GM13976 (cell line): ENCODE results near the gene SLC35E3.
"Not testable (repeated sequence)": the region's sequence is repeated elsewhere in the genome, so short reads cannot be mapped to it uniquely, and the experiment has no call there.

Experiments
- DNase-seq: peaks from one replicate; pipeline ENCODE4 v3.0.0; 2012; ENCODE audit warnings: low spot score
- in situ Hi-C: fragments of 300-500 bp; cut with MboI; formaldehyde crosslinking; loops from one replicate; pipeline ENCODE4 v1.12.0; 2022; ENCODE audit warnings: low sequenced_read_pairs, mixed read lengths, inconsistent platforms; ENCODE audit not compliant: unreplicated experiment
- TF ChIP-seq, protein P1 (sequence below): IDR thresholded peaks from 2 replicates; pipeline ENCODE4 v1.5.1; 2012; ENCODE audit warnings: borderline replicate concordance, mild to moderate bottlenecking; ENCODE audit not compliant: insufficient read depth; ENCODE audit errors: extremely low read depth, missing control alignments, control extremely low read depth

Gene SLC35E3

DNA sequence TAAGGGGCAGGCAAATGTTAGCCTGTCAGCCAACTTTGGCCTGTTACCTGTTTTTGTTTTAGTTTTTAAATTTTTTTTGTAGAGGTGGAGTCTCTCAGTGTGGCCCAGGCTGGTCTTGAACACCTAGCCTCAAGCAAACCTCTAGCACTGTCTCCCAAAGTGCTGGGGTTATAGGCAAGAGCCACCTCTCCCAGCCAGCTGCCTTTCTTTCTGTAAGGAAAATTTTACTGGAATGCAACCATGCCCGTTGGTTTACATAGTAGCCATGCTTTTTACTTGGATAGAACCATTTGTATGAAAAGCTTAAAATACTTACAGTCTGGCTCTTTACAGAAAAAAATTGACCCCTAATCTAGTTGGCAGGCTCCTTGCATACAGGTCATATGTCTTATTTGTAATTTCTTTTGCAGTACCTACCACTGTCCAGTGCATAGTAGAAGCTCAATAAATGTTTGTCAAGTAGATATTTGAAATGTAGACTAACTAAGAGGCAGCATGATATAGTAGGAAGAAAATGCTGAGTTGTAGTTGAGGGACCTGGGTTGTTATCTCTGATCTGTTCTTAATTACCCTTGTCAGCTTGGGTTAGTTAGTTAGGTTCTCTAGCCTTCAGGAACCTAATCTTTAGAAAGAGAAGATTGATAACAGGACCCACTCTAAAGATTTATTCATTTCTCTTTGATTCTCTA lies 66.7 kb downstream of the SLC35E3 start:
- DNase-seq: no peak
- in situ Hi-C loops: no loop called here
- TF ChIP-seq, protein P1, sequence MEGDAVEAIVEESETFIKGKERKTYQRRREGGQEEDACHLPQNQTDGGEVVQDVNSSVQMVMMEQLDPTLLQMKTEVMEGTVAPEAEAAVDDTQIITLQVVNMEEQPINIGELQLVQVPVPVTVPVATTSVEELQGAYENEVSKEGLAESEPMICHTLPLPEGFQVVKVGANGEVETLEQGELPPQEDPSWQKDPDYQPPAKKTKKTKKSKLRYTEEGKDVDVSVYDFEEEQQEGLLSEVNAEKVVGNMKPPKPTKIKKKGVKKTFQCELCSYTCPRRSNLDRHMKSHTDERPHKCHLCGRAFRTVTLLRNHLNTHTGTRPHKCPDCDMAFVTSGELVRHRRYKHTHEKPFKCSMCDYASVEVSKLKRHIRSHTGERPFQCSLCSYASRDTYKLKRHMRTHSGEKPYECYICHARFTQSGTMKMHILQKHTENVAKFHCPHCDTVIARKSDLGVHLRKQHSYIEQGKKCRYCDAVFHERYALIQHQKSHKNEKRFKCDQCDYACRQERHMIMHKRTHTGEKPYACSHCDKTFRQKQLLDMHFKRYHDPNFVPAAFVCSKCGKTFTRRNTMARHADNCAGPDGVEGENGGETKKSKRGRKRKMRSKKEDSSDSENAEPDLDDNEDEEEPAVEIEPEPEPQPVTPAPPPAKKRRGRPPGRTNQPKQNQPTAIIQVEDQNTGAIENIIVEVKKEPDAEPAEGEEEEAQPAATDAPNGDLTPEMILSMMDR: no peak

DNA sequence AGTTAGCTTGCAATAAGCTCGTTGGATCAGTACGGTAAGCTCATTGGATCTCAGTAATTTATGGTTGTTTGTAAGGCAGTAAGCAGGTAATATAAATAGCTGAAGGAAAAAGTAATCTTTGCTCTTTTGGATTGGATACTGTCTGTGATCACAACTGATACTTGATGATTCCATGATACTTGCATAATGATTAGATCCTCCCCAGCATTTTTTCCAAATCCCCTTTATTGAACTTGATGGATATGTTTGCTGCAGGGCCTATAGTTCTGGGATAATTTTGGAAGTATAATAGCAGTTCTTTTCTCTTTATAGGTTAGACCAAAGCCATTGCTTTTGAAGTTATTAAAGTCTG lies 67.2 kb downstream of the SLC35E3 start:
- in situ Hi-C loops: no loop called here

DNA sequence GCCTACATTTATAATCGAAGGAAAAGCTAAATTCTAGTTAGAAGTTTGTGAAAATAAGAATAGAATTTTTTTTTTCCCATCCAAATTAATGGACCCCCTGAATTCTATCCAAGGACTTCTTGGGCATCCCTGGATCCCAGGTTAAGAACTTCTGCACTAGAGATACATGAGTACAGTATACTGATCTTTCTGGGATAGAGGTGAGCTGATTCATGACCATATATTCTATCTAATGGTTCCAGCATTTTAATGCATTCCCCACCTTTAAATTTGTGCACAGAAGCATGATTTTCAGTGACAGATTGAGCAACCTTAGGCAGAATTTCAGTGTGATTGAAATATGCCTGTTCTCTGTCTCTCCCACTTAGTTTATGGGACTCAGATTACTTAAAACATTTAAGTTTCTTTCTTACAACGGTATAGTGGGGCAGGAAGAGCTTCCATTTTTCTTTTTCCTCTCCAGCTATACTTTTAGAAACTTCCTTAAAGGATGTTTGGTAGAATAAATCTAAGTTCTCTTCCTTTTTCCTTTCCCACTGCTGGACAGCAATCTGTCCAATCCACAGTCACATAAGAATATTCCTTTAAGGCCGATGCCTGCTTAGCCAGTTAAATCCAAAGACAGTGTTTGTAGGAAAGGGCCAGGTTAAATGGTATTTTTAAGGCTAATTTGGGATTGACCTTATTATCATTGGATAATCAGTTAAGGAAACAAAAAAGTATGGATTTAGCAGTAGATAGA lies 68.7 kb downstream of the SLC35E3 start:
- DNase-seq: no peak
- in situ Hi-C loops: no loop called here
- TF ChIP-seq, protein P1: no peak

More for the DNA sequence above, 67.2 kb downstream of the SLC35E3 start:
- no peak for DNase-seq
- TF ChIP-seq, protein P1: no peak

DNA sequence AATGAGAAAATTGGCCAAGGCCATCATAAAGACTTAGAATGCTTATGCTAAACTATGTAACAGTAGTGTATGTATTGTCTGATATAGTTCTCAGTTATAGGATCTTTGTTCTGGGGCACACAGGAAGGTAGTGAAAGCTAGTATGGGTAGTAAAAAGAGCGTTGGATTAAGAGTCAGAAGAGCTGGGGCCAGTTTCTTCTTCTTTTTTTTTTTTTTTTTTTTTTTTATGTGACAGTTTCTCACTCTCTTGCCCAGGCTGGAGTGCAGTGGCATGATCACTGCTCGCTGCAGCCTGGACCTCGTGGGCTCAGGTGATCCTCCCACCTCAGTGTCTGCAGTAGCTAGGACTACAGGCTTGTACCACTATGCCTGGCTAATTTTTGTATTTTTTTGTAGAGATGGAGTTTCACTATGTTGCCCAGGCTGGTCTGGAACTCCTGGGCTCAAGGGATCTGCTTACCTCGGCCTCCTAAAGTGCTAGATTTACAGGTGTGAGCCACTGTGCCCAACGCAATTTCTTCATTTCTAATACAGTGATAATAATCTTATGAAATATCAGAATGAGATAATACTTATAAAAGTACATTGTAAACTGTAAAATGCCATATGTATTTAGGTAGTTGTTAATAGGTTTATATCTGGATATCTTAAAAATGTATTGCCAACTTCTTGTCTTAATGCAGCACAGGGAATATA lies 69.4 kb downstream of the SLC35E3 start:
- no peak for DNase-seq
- in situ Hi-C loops: no loop called here
- TF ChIP-seq, protein P1: no peak

DNA sequence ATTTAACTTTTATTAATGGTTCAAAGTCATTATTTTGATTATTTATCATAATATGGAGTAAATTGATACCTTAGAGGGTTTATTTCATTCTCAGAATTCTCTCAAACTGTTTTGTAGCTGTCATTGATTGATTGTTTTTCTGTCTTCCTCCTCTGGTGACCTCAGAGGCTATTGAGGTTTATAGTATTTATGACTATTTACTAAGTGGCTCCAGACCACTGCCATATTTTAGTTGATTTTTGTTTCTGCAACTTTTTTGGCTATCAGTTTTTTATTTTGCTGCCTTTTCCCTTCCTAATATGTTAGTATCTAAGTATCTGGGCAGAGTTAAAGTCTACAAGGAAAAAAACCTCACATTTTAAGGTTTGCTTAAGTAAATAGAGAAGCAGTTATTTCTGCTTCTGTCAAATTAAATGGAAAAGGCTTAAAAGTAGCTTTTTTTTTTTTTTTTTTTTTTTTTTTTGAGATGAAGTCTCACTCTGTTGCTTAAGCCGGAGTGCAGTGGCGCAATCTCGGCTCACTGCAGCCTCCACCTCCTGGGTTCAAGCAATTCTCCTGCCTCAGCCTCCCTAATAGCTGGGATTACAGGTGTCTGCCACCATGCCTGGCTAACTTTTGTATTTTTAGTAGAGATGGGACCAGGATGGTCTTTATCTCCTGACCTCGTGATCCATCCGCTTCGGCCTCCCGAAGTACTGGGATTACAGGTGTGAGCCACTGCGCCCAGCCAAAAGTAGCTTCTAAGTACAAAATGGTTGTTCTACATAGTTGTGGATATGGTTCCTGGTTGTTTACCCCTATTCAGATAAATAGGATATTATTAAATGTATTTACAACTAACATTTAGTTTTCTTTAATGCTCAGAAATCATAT lies 70.2 kb downstream of the SLC35E3 start:
- no peak for DNase-seq
- in situ Hi-C loops: no loop called here
- TF ChIP-seq, protein P1: no peak

DNA sequence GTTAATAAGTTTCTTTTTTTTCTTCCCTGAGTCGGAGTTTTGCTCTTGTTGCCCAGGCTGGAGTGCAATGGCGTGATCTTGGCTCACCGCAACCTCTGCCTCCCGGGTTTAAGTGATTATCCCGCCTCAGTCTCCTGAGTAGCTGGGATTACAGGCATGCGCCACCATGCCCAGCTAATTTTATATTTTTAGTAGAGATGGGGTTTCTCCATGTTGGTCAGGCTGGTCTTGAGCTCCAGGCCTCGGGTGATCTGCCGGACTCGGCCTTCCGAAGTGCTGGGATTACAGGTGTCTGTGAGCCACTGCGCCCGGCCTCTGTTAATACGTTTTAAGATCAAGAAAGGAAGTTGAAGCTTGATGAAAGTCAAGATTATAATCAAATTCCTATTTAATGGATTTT lies 73.5 kb downstream of the SLC35E3 start:
- DNase-seq, in situ Hi-C loops: not testable (repeated sequence)
